ELF-1 (cell line): Measurements from ENCODE around the gene TCFL5.
A peak's percentile ranks its signal among the peaks of the same experiment; 100 is the strongest.

Experiments used
- DNase-seq: peaks from one replicate; pipeline ENCODE4 v3.0.0-alpha.2; 2016; ENCODE audit warnings: low read depth, low spot score

Gene TCFL5

DNA sequence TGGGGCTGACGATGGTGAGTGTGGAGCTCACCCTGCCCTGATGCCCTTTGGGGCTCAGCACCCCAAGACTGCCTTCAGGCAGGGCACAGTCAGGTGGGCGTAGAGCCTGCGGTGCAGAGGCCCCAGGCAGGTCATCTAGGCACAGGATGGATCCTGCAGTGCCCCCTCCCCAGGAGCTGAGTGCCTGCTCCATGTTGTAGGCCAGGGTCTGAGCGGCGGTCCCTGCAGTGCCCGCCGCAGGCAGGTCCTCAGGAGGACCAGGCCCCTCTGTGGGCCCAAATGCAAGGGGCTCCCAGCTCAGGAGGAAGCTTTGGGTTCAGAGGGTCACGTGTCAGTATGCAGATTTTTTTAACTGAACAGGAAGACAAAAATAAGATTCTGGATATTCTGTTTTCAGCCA, 62.6 kb downstream of the TCFL5 start:
- DNase-seq, result no peak

DNA sequence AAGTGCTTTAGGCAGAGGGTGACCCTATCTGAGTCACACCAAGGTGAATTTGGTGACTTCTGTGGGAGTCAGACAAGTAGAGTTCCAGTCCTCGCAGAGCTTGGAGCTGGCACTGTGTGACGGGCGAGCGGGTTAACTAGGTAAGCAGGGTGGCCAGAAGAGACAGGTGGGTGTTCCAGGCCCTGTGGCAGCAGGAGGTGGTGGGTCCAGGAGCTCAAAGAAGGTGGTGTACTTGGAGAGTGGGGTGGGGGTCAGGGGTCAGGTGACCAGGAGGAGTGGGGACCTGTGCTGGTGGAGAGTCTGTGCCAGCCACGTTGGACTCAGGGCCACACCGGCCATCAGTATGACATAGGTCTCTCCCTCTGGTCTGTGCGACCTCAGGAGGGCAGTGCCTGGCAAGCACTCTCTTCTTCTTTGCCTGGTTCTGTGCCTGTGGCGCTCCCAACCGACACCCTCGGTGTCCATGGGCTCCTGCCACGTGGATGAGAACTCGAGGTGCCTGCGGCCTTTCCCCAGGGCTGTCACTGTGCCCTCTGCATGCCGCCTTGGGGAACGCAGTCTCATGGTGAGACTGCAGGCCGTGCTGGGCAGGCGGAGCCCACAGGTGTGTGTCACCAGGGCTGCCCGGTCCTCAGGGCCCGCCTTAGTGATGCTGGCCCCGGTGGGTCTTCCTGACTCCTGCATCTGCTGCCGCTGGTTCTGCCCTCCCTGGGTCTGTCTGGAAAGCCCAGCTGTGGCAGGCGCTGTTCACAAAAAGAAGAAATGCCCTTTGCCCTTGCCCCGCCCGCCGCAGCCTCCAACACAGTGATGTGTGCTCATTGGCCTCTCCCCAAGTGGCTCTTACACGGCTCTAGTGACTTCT, 63.7 kb downstream of the TCFL5 start:
- DNase-seq, result no peak

DNA sequence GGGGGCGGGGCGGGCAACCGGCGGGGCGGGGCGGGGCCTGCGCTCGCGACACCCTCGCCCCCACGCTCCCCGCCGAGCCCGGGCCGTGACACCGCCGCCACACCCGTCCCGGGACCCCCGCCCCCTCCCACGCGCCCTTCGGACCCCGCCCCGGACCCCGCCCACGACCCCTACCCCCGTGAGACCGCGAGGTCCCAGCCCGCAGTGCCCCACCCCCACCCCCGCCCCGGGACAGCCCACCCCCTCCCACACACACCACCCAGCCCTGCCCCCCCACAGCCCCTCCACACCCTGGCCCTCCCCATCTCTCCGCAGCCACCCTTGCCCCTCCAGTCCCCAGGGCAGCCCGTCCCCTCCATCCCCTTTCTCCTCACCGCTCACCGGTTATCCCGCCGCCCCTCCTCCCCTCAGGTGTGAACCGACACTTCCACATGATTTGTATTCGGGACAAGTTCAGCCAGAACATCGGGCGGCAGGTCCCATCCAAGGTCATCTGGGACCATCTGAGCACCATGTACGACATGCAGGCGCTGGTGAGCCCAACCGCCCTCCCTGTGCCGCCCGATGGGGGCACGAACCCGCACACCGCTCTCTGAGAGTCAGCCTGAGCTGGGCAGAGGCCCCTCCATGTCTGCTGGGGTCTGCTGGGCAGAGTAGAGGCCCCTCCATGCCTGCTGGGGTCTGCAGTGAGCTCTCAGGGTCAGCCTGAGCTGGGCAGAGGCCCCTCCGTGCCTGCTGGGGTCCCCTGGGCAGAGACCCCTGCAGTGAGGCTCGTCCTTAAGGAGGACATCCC, 64.7 kb downstream of the TCFL5 start:
- no peak for DNase-seq

DNA sequence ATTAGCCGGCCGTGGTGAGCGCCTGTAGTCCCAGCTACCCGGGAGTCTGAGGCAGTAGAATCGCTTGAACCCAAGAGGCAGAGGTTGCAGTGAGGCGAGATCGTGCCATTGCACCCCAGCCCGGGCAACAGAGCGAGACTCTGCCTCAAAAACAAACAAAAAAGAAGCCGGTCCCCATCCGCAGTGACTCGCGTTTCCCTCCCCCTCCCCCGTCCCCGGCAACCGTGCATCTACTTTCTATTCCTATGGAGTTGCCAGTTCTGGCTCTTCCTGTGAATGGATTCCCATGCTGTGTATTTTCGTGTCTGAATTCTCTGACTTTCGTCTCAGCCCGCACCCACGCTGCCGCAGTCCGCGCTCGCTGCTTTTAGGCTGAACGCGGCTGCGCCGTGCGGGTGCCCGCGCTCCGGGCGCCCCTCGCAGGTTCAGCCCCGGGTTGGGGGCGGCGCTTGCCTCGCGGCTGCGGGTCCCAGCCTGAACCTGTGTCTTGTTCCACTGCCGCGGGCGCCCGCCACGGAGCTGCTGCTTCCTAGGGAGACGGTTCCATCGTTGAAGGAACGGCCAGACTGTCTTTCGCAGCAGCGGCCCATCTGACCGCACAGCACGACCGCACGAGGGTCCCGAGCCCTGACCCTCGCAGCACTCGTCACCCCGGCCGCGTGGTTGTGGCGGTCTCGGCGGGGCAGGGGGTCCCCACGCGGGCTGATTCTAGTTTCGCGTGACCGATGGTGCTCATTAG, 66.4 kb downstream of the TCFL5 start:
- peak; percentile 65 for DNase-seq

DNA sequence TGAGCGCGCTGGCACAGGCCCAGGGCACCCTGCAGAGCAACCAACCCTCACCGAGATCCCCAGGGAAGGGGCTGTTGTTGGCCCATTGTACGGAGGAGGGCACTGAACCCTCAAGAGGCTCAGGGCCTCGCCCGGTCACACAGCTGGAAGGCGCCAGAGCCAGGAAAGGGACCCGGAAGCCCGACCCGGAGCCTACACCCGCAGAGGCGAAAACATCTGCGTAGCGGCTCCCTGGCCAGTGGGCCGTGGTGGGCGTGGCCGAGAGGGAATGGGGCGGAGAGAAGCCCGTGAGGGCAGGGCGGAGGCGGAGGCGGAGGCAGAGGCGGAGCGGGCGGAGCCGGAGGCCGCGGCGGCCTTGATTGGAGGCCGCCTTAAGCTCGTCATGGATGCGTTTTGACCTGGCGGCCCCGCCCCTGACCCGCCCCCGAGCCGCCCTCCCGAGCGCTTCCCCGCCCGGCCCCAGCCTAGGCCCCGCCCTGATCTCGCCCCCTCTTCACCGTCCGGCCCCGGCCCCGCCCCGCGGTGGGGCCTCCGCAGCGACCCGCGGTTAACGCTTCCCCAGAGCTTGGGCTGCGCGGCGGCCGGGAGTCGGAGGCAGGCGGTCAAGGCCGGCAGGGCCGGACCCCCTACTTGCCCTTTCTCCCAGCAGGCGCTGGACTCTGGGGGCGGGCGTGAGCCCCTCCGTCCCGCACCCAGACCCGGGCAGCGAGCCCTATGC, 67.5 kb downstream of the TCFL5 start:
- DNase-seq, result peak; percentile 97

DNA sequence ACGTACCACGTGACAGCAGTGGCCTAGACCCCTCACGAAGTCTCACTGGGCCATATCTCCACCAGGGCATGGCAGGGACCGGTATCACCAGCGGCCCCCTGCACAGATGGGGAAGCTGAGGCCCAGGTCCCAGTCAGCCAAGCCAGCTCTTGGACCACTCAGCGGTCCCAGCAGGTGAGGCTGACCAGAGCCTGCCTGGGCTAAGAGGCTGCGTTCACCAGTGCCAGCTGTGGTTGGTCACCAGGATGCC, 67.9 kb downstream of the TCFL5 start:
- no peak for DNase-seq

DNA sequence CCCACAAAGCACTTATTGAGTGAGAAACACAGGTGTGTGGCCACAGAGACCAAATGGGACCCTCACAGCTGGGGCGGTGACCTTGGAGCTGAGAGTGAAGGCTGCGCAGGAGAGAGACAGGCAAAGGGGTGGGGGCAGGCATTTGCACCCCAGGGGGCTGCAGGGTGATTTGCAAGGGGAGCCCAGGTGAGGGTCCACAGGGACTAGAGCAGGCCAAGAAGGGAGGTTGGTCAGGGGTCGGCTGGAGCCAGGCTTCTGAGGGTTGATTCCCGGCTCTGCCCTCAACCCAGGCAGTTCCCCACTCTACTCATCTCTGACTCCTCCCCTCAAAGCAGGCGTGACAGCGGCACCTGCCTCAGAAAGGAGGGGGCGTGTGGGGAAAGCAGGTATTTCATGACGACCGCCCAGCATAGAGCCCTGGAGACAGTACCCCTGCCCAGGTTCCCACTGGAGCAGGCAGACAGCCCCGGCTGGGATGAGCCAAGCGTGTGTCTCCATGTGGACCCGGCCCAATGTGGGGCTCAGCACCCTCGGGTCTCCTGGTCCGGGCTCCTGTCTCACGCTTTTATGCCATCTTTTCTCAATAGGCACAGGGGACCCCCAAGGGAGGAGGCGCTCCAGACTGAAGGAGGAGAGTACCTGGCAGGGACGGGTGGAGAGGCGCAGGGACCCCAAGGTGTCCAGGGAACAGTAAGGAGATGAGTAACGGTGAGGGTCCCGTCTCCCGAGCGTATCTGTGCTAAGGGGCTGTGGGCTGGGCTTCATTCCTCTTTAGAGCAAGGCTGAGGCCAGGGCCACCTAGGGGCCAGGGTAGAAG, 68.5 kb downstream of the TCFL5 start:
- no peak for DNase-seq

DNA sequence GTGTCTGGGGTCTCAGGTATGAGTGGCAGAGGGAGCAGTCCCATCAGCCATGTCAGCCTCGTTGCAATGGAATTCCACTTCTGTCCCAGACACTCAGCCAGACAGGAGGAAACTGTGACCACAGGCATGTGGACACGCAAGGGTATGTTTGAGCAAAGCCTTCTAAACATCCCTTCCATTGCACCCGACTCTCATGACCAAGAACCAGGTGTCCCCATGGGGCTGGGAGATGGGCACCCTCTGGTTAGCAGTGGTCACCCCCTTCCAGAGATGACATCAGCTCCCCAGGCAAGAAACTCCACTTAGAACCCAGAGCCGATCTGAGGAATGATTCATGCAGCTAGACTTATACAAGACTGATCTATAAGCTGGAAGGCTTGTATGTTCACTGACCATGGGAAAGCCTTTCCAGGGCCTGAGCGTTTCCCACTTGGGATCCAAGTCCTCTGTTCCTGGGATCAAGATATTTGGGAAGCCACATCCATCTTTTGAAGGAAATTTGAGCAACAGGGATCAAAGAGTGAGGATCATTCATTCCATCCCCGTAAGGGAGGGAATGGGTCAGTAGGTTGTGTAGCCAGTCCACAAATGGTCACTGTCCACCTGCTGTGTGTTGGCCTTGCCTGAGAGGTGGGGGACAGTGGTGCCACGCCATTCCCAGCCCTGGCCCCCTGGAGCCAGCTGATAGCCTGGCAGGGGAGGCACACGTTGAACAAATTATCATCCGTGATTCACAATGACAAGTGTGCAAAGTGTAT, 69.3 kb downstream of the TCFL5 start:
- no peak for DNase-seq

DNA sequence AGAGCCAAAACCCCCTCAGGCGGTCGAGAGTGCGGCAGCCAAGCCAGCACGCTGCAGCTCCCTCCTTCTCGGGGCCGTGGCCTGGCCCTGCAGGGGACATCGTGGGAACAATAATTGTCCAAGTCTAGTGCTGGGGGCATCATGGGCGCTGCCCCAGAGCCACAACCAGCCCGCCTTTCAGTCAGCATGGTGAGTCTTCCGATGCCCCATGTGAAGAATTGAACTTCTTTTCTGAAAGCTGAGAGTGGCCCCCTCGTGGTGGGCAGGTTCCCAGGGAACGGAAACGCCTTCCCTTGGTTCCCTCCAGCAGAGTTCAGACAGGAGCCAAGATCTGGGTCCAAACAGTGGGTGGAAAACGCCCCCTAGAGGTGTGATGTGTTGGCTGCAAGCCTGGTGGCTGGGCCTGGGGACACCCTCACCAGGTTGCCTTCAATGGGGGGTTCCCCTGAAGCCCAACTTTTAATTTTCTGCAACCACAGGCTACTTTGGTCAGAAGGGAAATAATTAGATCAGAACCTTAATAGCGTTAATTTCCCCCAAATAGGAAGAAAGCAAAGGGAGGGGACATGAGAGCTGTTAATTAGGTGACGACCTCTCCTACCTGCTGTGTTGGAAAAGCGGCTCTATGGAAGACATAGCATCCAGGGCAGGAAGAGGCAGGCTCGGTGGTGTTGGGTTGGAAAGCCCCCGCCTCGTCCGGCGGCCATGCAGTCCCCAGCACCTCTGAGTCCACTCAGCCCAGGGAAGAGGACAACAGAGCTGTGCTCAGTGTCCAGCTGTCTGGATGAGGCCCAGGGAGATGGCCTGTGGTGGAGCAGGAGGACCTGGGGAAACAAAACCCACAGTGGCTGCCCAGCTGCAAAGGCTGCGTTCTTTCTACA, 70.1 kb downstream of the TCFL5 start:
- DNase-seq, result peak; percentile 96
